GM19351 (cell line): ENCODE measurements around the gene CARMIL1.

Experiments
- ATAC-seq: cut with Tn5 transposase; IDR thresholded peaks from one replicate; pipeline ENCODE4 v1.9.1; 2021; ENCODE audit warnings: mild to moderate bottlenecking, moderate library complexity; ENCODE audit not compliant: unreplicated experiment

CARMIL1 gene

DNA sequence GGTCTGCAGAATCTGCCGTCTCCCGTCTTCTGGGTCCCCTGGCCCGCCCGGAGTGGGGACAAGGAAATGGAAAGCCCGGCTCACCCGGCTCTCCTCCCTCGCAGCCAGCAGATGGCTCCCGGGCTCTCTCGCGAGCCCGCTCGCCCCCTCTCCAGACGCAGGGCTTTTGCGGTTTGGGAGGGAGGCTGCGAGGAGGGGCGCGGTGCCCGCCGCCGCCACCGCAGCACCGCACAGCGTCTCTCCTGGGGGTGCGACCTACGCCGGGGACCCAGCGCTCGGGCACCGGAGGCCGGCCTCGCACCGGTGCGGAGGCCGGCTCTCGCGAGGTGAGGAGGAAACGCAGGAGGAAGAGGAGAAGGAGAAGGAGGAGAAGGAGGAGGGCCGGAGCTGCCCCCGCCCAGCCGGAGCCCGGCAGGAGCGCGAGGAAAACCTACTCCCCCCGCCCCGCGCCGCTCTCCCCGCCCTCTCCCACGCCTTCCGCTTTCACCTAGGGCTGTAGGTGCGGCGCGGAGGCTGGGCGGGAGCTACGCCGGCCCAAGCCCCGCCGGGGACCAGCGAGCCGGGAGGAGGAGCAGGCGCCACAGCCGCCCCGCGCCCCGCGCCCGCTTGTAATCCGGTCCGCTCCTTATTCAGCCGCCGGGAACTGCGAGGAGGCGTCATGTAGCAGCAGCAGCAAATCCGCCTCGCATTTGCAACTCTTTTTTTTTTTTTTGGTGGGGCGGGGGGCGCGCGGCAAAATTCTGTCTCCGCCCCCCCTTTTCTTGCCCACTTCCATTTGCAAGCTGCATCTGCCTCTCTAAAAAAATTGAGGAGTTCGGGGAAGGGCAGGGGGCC, at the start of gene CARMIL1:
CARMIL1 (plus strand) TSS at position 461 of the 834 bp plus-strand sequence. CDS start 422 bp downstream, outside the sequence.
- peak; percentile 77 for ATAC-seq

DNA sequence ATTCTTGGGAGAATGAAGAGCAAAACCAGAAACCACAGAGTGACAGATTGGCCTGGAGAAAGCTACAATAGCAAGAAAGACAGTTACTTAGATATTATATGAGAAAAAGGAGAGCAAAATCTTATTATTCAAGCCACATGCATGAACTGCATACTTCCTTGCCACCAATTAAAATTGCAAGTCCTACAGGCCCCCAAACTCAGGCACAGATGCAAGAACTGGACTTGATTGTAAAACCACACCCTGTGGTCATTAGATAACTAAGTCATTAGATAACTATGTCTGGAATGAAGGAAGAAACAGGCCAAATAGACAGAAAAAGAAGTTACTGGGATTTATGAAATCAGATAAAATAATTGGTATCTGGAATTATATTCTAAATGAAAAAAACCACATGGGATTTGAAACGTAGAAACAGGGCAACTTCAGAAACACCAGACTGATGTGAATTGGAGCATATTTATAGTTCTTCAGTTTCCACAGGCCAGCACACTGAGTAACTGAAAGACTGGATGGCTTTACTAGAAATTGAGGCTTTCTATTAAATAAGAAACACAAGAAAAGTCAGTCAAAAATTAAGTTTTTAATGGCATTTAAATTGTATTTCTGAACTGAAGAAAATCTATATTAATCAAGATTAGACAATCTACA, 49.4 kb upstream of the CARMIL1 start:
- no peak for ATAC-seq

DNA sequence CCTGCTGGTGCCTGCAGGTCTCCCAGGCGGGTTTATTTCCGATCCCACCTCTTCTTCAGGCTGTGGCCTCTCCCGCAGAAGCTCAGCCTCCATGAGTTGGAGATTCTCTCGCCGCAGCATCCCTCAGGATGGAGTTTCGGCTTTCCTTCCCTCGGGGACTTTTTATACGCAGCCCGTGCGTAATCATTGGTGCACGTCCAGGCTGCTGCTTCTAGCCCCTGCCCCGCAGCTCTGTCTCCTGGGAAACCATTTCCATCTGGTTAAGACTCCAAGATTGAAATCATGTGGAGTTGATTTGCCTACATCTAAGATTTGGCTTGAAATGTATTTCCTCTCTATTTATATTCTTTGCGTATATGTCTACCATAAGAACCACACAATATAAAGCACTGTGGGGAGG, 46.7 kb upstream of the CARMIL1 start:
- no peak for ATAC-seq

DNA sequence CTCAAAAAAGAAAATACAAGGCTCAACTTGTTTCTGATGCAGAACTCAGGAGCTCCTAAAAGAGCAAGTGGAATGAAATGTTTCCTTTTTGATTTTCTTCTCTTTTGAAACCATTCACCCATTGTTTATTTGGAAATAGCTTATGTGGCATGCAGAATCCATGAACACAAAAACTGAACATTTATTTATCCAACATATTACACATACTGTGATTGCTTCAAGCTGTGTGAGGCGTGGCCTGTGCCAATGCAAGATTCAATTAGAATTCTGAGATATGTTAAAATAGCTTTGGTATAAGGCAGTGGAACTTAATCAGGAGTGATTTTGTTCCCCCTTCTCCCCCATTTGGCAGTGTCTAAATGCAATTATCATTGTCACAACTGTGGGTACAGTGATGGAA, 45.9 kb upstream of the CARMIL1 start:
- no peak for ATAC-seq

DNA sequence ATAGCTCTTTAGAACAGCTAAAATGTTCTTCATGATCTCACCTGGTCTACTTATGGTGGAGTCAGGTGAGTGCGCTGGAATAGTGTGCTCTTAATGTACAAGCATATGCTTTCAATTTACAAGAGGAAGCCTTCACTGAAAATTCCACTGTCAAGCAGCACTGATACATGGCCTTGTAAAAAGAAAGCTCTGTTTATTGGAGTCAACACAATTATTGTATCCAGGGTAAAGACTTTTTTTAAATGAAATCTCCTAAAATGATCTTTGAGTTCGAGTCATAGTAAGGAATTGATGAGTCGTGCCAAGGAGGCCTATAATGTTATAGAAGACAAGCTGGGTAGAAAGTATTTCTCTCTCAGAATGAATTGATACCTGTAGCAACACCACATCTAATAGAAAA, 41.6 kb upstream of the CARMIL1 start:
- ATAC-seq: no peak

DNA sequence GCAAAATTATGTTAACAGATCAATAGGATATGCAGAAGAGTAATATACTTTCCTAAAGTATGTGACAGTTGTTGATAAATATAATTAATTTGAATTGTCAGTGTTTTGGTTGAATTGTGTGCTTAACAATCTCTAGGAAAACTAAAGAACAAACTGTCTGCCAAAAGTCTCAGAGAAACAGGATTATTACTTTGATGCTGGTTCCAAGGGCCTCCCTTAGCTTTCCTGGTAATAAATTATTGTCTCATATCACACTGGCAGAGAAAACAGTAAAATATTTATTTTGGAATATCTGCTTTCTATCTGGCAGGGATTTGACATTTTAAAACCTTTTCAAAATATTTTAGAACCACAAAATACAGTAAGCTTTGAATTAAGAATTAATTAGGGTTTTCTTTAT, 40.1 kb upstream of the CARMIL1 start:
- no peak for ATAC-seq

DNA sequence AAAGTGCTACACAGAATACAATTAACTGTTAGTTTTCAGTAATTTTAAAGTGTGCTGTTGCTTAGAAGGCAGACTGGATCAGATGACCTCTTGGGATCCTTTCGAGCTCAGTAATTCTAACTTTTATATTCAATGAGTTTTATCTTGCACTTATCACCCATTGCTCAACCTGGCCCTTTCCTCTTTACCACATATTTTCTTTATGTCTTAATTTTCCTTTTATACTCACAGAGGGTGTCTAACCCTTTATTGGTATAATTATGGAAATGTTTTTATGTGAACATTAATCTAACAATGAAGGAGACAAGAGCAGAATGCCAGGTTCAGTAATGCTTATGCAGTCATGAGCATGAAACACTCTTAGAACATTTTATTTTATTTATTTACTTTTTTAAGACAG, 39.7 kb upstream of the CARMIL1 start:
- no peak for ATAC-seq

DNA sequence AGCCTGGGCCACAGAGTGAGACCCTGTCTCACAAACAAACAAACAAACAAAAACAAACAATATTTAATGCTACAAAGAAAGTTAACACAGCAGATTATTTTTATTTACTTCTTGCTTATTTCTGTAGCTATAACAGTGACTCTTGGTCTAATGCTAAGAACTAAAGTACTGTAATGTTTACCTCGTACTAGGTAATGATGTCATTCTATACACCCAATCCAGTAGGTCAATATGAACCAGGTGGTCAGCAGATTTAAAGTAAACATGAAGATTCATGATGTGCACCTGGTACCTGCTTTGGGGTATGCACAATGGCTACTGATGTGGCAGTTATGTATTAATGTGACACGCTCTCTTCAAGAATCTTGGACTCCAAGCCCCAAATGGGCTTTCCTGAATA, 36.6 kb upstream of the CARMIL1 start:
- no peak for ATAC-seq

DNA sequence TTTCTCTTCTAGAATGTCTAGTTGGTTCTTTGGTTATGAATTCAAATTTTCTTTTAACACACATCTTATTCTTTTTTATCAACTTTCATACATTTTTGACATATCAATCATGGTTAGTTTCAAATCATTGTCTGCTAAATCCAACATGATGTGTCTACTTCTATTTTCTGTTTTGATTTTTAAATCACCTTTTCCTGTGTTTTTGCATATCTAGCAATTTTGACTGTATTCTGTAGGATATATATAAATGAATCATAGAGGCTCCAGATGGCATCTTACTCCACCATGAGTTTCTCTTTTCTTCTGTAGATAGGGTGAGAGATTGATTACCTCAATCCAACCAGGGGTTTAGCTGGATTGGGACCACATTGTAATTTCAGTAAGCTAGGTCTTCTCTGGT, 34.3 kb upstream of the CARMIL1 start:
- no peak for ATAC-seq

DNA sequence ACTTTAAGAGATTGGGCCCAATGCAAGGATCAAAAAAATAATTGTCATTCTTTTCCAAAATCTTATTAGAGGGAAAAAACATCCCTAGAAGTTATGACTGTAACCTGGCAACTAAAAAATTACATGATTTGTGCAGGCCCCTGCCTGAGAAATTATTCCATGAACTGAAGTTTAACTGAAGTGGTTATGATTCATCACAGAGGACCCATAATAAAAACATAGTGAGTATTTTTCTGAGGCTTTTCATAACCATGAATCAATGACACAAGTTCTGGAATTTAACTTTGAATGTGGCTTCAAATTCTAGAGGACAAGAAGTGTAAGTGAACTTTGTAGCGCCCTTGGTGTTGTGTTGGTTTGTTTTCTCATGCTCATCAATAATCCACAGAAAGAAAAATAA, 31.1 kb upstream of the CARMIL1 start:
- no peak for ATAC-seq

DNA sequence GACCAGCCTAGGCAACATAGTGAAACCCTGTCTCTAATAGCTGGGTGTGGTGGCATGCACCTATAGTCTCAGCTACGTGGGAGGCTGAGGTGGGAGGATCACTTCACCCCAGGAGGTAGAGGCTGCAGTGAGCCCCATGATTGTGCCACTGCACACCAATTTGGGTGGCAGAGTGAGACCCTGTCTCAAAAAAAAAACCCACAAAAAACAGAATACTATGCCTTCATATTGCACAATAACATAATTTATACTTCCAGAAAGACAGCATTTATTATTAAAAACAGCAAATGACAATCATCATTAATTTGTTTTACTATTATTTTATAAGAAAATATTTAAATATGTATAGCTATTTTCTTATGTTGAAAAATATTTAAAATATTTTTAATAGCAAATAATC, 30.0 kb upstream of the CARMIL1 start:
- no peak for ATAC-seq

DNA sequence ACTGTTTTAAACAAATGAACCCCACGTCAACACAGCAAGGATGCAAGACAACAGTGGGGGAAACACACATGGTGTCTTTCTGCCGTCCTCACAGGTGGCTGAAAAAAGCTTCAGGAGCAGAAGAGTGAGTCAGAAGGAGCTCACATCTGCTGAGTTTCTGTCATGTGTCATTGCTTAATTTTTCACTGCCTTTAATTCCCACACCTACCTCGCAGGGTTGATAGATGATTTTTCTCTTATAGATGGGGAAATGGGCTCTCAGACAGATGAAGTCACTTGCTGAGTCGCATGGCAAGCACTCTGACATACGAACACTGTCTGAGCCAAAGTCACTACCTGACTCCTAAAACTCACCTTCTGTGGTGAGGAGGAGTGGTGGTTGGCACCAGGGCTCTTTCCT, 28.3 kb upstream of the CARMIL1 start:
- peak; percentile 71 for ATAC-seq

DNA sequence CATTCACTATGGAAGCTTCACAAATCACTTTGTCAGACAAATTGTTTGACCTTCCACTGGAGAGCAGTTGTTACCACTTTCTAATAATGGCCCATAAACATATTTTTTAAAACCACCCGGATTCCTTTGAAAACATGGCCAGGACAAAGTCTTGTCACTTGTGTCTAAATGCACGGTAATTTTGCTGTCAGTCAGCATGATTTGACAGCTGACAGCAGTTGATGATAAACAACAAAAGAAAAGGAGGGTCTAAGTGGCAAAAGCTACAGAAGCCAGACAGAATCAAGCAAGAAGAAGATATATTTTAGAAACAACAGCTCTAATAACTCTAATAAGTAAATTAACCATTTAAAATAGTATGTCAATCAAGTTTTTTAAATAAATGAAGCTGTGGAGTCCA, 27.7 kb upstream of the CARMIL1 start:
- ATAC-seq: no peak

DNA sequence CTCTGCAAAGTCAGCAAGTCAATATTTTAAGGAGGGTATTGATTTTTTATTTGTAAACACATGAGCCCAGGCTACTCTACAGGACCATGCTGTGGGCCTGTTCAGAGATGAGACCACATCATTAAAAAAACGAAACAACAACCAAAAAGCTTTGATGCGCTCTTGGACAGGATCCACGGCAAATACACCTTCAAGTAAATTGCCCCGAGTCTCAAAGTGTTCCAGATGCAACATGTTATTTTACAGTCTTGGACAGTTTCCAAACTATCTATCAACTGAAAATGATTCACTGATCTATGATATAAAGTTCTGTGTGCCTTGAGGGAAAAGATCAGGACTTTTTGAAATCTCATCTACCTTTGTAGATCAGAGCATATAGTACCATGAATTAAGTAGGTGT, 25.8 kb upstream of the CARMIL1 start:
- no peak for ATAC-seq

DNA sequence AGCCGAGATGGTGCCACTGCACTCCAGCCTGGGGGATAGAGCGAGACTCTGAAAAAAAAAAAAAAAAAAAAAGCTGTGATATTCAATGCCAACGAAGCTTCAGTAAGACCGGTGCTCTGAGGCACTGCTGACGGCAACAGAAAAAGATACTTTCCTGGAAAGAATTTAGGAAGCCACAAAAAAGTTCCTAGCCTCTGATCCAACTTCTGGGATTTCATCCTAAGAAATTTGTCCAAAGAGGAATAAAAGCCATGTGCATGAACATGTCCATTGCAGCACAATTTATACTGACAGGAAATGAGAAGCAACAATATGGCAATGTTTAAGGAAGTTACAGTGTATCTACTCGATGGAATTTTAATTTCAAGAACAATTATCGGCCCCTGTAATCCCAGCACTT, 24.5 kb upstream of the CARMIL1 start:
- ATAC-seq: no peak

DNA sequence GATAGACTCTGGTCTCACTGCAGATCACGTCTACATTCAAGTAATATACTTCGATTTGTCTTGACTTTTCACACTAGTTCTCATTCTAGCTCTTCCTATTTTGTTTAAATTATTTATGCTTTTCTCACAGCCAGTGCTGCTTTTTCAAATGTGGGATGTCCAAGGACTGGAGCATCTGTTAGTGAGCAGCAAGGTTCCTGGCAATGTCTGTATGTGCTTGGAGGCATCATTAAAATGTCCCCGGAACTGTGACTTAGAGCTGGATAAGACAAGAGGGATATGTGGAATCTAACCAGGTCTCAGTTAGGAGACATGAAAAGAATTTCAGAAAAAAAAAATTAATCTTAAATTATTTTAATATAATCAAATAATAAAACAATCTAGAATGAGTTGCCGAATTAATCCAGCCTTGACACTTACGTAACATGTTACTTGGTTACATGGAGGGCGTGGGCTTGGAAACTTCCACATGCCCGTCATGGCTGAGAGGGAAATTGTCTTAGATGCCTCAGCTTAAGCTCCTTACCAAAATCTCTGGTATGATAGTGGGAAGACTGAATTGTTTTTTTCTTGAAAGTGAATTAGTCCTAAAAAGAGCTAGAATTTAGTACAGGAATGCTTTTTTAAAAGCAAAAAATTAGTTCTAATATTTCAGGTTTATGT, 21.4 kb upstream of the CARMIL1 start:
- ATAC-seq: no peak

DNA sequence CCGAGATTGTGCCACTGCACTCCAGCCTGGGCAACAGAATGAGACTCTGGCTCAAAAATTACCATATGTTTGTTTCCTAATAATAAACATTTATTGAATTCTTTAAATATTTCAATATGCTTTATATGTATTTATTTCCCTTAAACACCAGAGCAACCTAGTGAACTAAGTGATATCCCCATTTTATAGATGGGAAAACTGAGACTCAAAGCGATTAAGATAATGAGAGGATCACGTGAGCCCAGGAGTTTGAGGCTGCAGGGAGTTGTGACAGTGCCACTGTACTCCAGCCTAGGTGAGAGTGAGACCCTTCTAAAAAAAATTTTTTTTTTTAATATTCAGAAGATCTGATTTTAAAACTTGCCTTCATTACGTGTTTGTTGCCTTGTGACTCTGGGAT, 19.4 kb upstream of the CARMIL1 start:
- ATAC-seq: no peak

DNA sequence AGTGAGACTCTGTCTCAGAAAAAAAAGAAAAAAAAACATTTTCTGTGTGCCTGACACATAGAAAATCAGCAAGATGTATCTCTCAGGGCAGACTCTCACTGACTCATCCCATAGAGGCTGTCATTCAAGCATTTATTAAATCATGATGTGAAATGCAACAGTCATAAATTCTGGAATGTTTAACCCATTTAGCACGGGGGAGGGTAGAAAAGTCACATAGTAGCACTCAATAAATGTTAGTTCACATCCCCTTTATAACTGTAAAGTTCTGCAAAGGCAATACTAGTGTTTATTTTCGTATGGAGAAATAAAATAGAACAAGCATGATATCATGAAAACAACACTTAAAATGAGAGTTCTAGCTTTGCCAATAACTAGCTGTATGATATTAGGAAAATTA, 15.5 kb upstream of the CARMIL1 start:
- no peak for ATAC-seq

DNA sequence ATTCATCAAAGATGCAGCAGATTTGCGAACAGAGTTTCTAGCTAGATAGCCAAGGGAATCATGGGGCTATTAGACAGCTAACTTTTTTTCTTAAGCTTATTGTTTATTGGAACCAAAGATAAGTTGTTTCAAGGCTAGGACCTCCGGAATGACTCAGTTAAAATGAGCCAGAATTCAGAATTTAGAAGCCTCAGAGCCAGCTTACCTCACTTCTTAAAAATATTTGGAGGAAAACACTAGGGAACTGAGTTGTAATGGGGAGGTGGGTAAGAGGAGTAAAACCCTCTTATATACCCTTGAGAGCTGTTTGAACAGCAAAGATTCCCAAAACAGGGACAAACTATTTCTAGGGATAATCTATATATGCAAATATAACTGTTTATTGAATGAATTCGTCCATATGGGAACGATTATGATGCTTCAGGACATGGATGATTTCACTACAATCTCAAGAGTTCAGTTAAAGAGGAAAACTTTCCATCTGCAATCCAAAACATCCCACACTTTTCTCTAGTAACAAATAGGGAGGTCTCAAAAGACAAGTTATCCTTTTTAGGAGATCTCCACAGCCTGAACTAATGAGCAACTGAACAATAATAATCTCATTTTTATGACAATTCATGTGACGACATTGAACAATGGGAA, 12.6 kb upstream of the CARMIL1 start:
- no peak for ATAC-seq

DNA sequence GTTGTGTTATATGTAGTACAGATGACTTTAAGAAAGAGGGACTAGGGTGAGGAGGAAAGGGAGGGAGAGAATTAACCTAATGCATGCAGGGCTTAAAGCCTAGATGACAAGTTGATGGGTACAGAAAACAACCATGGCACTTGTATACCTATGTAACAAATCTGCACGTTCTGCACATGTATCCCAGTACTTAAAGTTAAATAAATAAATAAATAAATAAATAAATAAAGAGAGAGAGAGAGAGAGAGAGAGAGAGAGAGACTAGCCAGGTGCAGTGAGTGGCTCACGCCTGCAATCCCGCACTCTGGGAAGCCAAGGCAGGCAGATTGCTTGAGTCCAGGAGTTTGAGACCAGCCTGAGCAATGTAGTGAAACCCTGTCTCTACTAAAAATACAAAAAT, 11.5 kb upstream of the CARMIL1 start:
- no peak for ATAC-seq

DNA sequence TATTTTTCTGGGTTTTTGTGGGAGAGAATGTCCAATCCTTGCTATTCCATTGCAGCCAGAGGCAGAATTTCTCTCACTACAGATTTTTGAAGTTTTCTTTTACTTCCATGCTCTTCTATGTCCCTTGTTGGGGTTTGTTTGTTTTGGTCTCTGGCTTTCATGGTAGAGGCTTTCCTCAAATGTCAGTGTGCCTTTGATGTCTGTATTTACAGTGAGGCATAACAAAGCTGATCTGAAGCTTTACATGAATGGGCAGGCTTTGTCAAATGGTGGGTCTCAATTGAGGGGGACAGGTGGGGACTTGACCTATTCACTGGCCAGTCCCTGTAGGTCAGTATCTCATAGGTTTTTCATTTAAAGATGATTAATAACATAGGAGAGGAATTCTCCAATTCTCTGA, 8.6 kb upstream of the CARMIL1 start:
- no peak for ATAC-seq

DNA sequence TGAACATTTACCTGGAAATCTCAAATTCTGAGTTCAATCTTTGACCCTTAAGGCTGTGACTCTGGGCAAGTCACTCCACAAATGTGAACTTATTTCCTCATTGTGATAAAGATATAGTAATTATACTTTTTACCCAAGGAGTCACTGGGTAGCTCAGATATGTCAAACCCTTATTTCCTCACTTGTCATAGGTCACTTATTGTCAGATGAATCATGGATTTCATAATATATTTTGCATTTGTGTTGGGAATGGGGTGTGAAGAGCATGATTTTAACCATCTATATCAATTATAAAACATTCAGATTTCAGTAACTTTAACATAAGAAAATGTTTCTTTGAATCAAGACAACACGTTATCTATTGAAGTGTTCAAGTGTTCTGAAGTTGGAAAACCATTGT, 3.7 kb upstream of the CARMIL1 start:
- no peak for ATAC-seq
